Nephron progenitor cell (in vitro differentiated cells): Measurements from ENCODE around the gene CNTNAP1.

Experiments
- DNase-seq: peaks from one replicate; pipeline ENCODE4 v3.0.0; 2021
- H3K27ac Mint-ChIP-seq: 2 replicates; pipeline ENCODE4 v1.8.0; 2021; ENCODE audit warnings: mild to moderate bottlenecking, moderate library complexity, mixed read lengths
- H3K27me3 Mint-ChIP-seq: 2 replicates; pipeline ENCODE4 v1.8.0; 2021; ENCODE audit warnings: mild to moderate bottlenecking, low read depth, mixed read lengths; ENCODE audit not compliant: poor library complexity
- H3K36me3 Mint-ChIP-seq: 2 replicates; pipeline ENCODE4 v1.8.0; 2021; ENCODE audit warnings: low read depth, mixed read lengths
- H3K4me1 Mint-ChIP-seq: 2 replicates; pipeline ENCODE4 v1.8.0; 2021; ENCODE audit warnings: mixed read lengths
- H3K4me3 Mint-ChIP-seq: 2 replicates; pipeline ENCODE4 v1.8.0; 2021; ENCODE audit warnings: mild to moderate bottlenecking, moderate library complexity, mixed read lengths
- H3K9me3 Mint-ChIP-seq: 2 replicates; pipeline ENCODE4 v1.8.0; 2021; ENCODE audit warnings: mild to moderate bottlenecking, moderate library complexity, mixed read lengths
- CTCF ChIP-seq: fragments of 200-600 bp; sonication (generic); IDR thresholded peaks from 2 replicates; pipeline ENCODE4 v1.5.0; 2021; ENCODE audit warnings: antibody characterized with exemption

The CNTNAP1 gene

GRCh38 chr17:42681976-42682721 is at the start of gene CNTNAP1:
TSS of gene CNTNAP1 (plus strand) at chr17:42682531. CDS start at chr17:42682830, 299 bp downstream.
- no peak for TF ChIP-seq CTCF
- peaks cover 87% of the 10 kb centered on the region for H3K4me1 Mint-ChIP-seq
- peak; percentile 71 for DNase-seq
- peak within 1 kb of the TSS; percentile 93 for H3K4me3 Mint-ChIP-seq
- no peaks in the 10 kb centered on the region for H3K9me3 Mint-ChIP-seq
- peak within 1 kb of the TSS; percentile 93 for H3K27ac Mint-ChIP-seq
- H3K27me3 Mint-ChIP-seq, result peaks cover 6% of the 10 kb centered on the region
- H3K36me3 Mint-ChIP-seq, result peaks cover 30% of the 10 kb centered on the region

- H3K9me3 Mint-ChIP-seq, result no peaks in the 10 kb centered on the region
- peaks cover 2% of the 10 kb centered on the region for H3K4me1 Mint-ChIP-seq
- DNase-seq, result no peak
- H3K27ac Mint-ChIP-seq, result no peak overlapping the region
- H3K27me3 Mint-ChIP-seq, result peaks cover 10% of the 10 kb centered on the region
- no peak for TF ChIP-seq CTCF
- H3K4me3 Mint-ChIP-seq, result no peak overlapping the region
- H3K36me3 Mint-ChIP-seq, result no peaks in the 10 kb centered on the region
Observed at GRCh38 chr17:42632949-42633444, 49.3 kb upstream of the CNTNAP1 start.

GRCh38 chr17:42639525-42640113 is 42.7 kb upstream of the CNTNAP1 start:
- no peak for TF ChIP-seq CTCF
- Mint-ChIP-seq H3K9me3 (no peaks in the 10 kb centered on the region), H3K27ac (no peak overlapping the region), H3K27me3 (peaks cover 18% of the 10 kb centered on the region), H3K36me3 (no peaks in the 10 kb centered on the region), H3K4me3 (no peak overlapping the region), H3K4me1 (peaks cover 11% of the 10 kb centered on the region)
- no peak for DNase-seq

- no peak for TF ChIP-seq CTCF
- no peaks in the 10 kb centered on the region for H3K36me3 Mint-ChIP-seq
- H3K4me1 Mint-ChIP-seq, result peaks cover 11% of the 10 kb centered on the region
- H3K27me3 Mint-ChIP-seq, result peaks cover 19% of the 10 kb centered on the region
- no peak overlapping the region for H3K4me3 Mint-ChIP-seq
- H3K9me3 Mint-ChIP-seq, result no peaks in the 10 kb centered on the region
- no peak overlapping the region for H3K27ac Mint-ChIP-seq
- DNase-seq, result no peak
Observed at GRCh38 chr17:42640121-42640520, 42.2 kb upstream of the CNTNAP1 start.

- TF ChIP-seq CTCF, result no peak
- Mint-ChIP-seq H3K4me1 (peaks cover 11% of the 10 kb centered on the region), H3K36me3 (no peaks in the 10 kb centered on the region), H3K27me3 (peaks cover 28% of the 10 kb centered on the region), H3K4me3 (peak overlapping the region; percentile 7), H3K27ac (no peak overlapping the region), H3K9me3 (no peaks in the 10 kb centered on the region)
- DNase-seq, result peak; percentile 49
Observed at GRCh38 chr17:42642336-42642735, 40.0 kb upstream of the CNTNAP1 start.

DNA sequence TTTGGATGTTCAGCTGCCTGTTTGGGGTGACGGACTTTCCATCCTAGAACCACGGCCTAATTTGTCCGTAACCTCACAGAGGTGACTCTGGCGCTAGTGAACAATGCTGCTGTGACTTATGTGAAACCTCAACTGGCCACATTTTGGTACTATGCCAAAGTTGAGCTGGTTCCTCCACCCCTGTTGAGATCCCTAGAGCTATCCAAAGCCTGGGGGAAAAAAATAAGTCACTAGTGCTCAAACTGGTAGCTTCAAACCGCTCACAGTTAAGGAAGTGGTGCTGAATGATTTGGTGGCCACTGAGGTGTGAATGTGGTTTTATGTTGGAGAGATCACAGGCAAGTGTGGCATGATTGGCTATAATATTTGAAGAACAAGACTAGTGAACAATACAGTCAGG is 34.6 kb upstream of the CNTNAP1 start:
- H3K9me3 Mint-ChIP-seq, result no peaks in the 10 kb centered on the region
- H3K36me3 Mint-ChIP-seq, result no peaks in the 10 kb centered on the region
- peaks cover 7% of the 10 kb centered on the region for H3K4me1 Mint-ChIP-seq
- no peak overlapping the region for H3K27ac Mint-ChIP-seq
- no peak for DNase-seq
- no peak overlapping the region for H3K4me3 Mint-ChIP-seq
- TF ChIP-seq CTCF, result no peak
- H3K27me3 Mint-ChIP-seq, result peaks cover 17% of the 10 kb centered on the region
